Heart left ventricle (tissue), 13 donors: ENCODE measurements around the gene SLC26A4.

ENCODE experiments used
- POLR2A ChIP-seq, 2 donors: fragments of 450-650 bp; IDR thresholded peaks; one replicate each; pipeline ENCODE4 v1.6.1; 2017; ENCODE audit warnings: antibody characterized with exemption in 2 of 2, mild to moderate bottlenecking in 2 of 2, moderate library complexity in 2 of 2
- TF ChIP-seq, protein P1 (sequence below), 12 donors: fragments of 200-600 bp; sonication (generic) in 4 of 12; IDR thresholded peaks; one replicate each; pipeline versions ENCODE4 v1.5.0 to v1.8.0; 2018 to 2022; ENCODE audit warnings: antibody characterized with exemption in 12 of 12, mild to moderate bottlenecking in 5 of 12
- donor health status: ischemic (EF 13 %, LVEDD 7.1; RV severe dilation, severe dysfunction).
- donor health status: DM: no; HTN: yes; CAD: no.
- donor health status: DM: no; HTN: no; CAD: no.
- donor health status: ischemic (EF 25% LVEDD 6.9; RV normal size, moderate dysfunction).
- donor health status: ischemic (EF 25% LVEDD 5.7; RV mildly dilated, moderate dysfunction).
- donor health status: ischemic (EF 35%, LVEDD 5.7; RV mildly dilated, moderate dysfunction).
- donor health status: nonischemic (EF 11% LVEDD 7.7; RV severe dilation, severe dysfunction).
- donor health status: DM: yes; HTN: yes; CAD: no.
- donor health status: PGD.
- donor health status: ischemic (EF 29% LVEDD 5.4; RV normal size, mild dysfunction).
- donor health status: nonischemic (EF 23%, LVEDD 6.1; RV moderate dilation, normal function).

DNA sequence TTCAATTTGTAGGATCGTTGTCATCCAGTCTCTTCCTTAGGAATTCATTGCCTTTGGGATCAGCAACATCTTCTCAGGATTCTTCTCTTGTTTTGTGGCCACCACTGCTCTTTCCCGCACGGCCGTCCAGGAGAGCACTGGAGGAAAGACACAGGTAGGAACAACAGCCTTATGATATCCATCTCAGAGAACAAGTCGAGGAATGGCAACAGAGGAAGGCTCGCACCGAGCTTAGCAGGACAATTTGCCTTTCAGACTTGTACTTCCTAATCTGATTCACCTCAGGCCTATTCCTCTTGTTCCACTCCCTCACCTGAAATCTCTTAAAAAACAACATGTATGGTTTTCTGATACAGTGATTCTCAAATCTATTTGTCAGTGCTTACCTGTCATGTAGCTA, 29.5 kb downstream of the SLC26A4 start:
- TF ChIP-seq, protein P1, sequence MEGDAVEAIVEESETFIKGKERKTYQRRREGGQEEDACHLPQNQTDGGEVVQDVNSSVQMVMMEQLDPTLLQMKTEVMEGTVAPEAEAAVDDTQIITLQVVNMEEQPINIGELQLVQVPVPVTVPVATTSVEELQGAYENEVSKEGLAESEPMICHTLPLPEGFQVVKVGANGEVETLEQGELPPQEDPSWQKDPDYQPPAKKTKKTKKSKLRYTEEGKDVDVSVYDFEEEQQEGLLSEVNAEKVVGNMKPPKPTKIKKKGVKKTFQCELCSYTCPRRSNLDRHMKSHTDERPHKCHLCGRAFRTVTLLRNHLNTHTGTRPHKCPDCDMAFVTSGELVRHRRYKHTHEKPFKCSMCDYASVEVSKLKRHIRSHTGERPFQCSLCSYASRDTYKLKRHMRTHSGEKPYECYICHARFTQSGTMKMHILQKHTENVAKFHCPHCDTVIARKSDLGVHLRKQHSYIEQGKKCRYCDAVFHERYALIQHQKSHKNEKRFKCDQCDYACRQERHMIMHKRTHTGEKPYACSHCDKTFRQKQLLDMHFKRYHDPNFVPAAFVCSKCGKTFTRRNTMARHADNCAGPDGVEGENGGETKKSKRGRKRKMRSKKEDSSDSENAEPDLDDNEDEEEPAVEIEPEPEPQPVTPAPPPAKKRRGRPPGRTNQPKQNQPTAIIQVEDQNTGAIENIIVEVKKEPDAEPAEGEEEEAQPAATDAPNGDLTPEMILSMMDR (IDR thresholded peaks at IDR 0.05): no peak
- TF ChIP-seq POLR2A (IDR thresholded peaks at IDR 0.05): no peak
